Fibroblast of peridontal ligament (primary cell): ENCODE measurements around the gene UBAC2.

Source experiments
- DNase-seq: peaks from one replicate; pipeline ENCODE4 v3.0.0-alpha.2; 2010; ENCODE audit errors: extremely low read depth

Gene UBAC2

GRCh38 chr13:99415851-99416331 lies 215.2 kb downstream of the UBAC2 start:
- no peak for DNase-seq

- DNase-seq, result no peak
Observed at GRCh38 chr13:99416411-99417121, 215.9 kb downstream of the UBAC2 start.

GRCh38 chr13:99417201-99418102 lies 216.8 kb downstream of the UBAC2 start:
- no peak for DNase-seq

- no peak for DNase-seq
Observed at GRCh38 chr13:99418103-99418842, 217.6 kb downstream of the UBAC2 start.

- no peak for DNase-seq
Observed at GRCh38 chr13:99418843-99419140, 218.1 kb downstream of the UBAC2 start.

GRCh38 chr13:99419591-99420243 lies 219.1 kb downstream of the UBAC2 start:
- no peak for DNase-seq

GRCh38 chr13:99421271-99421670 lies 220.6 kb downstream of the UBAC2 start:
- no peak for DNase-seq

GRCh38 chr13:99421758-99422585 lies 221.3 kb downstream of the UBAC2 start:
- DNase-seq, result no peak

- no peak for DNase-seq
Observed at GRCh38 chr13:99422586-99423220, 222.0 kb downstream of the UBAC2 start.

GRCh38 chr13:99425485-99426341 lies 225.1 kb downstream of the UBAC2 start:
- no peak for DNase-seq

- no peak for DNase-seq
Observed at GRCh38 chr13:99426426-99426825, 225.8 kb downstream of the UBAC2 start.

GRCh38 chr13:99429670-99430069 lies 229.0 kb downstream of the UBAC2 start:
- no peak for DNase-seq

- DNase-seq, result no peak
Observed at GRCh38 chr13:99431927-99432608, 231.4 kb downstream of the UBAC2 start.

GRCh38 chr13:99432609-99433542 lies 232.2 kb downstream of the UBAC2 start:
- DNase-seq, result peak; percentile 8

- DNase-seq, result no peak
Observed at GRCh38 chr13:99433543-99434075, 233.0 kb downstream of the UBAC2 start.

- DNase-seq, result no peak
Observed at GRCh38 chr13:99434258-99434788, 233.7 kb downstream of the UBAC2 start.

GRCh38 chr13:99435116-99435515 lies 234.5 kb downstream of the UBAC2 start:
- DNase-seq, result no peak
